NCI-H1694 treated with DMSO at 0.1 percent for 48 hours (cell line): Measurements from ENCODE around the gene SAPCD2.
"Not testable (repeated sequence)": the region's sequence is repeated elsewhere in the genome, so short reads cannot be mapped to it uniquely, and the experiment has no call there.

Source experiments
- DNase-seq: peaks from one replicate; lab custom pipeline; 2025; lab: John Stamatoyannopoulos, UW

The SAPCD2 gene, protein sequence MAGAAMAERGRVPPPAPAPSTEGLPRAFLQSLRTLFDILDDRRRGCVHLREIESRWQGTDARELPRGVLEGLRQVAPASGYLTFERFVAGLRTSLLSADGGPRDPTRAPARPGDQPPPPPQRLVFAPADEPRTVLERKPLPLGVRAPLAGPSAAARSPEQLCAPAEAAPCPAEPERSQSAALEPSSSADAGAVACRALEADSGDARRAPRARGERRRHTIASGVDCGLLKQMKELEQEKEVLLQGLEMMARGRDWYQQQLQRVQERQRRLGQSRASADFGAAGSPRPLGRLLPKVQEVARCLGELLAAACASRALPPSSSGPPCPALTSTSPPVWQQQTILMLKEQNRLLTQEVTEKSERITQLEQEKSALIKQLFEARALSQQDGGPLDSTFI

DNA sequence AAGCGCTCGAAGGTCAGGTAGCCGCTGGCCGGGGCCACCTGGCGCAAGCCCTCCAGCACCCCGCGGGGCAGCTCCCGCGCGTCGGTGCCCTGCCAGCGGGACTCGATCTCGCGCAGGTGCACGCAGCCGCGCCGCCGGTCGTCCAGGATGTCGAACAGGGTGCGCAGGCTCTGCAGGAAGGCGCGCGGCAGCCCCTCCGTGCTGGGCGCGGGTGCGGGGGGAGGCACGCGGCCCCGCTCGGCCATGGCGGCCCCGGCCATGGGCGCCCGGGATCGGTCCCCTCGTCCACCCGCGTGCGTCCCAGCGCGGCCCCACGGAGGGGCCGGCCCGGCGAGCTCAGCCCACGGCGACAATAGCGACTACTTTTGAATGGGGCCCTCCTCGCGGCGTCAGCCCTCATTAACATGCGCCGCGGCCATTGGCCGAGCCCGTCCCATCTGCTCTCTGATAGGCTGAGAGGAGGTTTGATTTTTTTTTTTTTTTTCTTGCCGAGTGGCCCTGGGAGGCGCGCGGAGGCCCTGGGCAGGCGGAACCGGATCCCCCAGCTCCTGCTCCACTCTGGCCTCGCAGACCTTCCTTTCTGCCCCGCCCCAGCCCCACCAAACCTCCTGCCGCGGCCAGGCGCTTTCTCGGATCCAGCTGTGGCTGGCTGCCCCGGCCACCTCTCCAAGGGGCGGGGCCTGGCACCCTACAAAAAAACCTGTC, at the start of gene SAPCD2:
SAPCD2 (minus strand) TSS at position 357 of the 705 bp plus-strand sequence; CDS start at position 260, 97 bp downstream.
- DNase-seq: peak; percentile 69

DNA sequence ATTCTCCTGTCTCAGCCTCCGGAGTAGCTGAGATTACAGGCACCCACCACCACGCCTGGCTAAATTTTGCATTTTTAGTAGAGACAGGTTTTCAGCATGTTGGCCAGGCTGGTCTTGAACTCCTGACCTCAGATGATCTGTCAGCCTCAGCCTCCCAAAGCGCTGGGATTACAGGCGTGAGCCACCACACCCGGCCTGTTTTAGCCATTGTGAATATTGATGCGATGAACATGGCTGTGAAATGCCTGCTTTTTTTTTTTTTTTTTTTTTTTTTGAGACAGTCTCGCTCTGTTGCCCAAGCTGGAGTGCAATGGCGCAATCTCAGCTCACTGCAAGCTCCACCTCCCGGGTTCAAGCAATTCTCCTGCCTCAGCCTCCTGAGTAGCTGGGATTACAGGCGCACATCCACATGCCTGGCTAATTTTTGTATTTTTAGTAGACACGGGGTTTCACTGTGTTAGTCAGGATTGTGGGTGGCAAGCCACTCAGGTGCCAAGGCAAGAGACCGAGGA, 47.8 kb upstream of the SAPCD2 start:
- DNase-seq: not testable (repeated sequence)

DNA sequence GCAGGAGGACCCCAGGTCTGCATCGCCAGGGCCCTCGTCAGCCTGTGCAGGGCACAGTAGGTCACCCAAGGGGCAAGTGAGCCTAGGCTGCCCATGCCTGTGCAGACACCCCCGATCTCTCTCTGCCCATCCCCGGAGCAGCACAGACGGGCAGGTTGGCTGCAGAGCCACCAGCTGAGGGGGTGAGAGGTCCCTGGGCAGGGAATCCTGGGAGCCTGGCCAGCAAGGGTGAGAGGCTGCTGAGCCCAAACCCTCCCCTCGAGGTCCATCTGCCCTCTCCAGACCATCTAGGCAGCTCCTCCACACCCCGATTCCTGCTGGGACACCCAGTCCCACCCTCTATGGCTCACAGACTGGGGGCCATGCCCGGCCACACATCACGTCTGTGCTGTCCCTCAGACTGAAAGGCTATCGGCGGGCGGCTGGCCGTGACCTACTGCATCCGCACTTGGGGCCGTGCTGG, 46.9 kb upstream of the SAPCD2 start:
- DNase-seq: no peak

DNA sequence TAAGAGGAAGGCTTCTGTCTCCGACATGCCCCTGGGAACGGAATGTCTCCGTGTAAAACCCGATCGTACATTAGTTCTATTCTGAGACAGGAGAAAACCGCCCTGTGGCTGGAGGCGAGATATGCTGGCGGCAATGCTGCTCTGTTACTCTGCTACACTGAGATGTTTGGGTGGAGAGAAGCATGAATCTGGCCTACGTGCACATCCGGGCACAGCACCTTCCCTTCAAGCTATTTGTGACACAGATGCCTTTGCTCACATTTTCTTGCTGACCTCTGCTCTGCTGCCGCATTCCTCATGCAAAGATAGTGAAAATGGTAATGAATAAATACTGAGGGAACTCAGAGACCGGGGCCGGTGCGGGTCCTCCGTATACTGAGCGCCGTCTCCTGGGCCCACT, 46.4 kb upstream of the SAPCD2 start:
- no peak for DNase-seq

DNA sequence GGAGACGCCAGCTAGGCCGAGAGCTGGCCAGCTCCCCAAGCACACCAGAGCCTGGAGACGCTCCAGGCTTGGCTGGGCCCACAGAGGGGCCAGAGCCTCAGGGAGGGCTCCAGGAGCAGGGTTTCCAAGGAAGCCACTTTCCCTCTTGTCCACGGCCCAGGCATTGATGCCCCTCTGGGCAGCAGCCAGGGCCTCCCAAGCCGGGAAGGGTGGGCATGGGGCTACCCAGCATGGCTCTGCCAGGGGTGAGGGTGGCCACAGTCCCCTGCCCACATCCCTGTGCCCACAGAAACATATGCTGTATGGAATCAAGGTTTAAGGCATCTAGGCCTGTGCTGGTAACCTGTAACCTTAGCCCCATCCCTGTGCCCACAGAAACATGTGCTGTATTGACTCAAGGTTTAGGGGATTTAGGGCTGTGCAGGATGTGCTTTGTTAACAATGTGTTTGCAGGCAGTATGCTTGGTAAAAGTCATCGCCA, 45.7 kb upstream of the SAPCD2 start:
- no peak for DNase-seq

DNA sequence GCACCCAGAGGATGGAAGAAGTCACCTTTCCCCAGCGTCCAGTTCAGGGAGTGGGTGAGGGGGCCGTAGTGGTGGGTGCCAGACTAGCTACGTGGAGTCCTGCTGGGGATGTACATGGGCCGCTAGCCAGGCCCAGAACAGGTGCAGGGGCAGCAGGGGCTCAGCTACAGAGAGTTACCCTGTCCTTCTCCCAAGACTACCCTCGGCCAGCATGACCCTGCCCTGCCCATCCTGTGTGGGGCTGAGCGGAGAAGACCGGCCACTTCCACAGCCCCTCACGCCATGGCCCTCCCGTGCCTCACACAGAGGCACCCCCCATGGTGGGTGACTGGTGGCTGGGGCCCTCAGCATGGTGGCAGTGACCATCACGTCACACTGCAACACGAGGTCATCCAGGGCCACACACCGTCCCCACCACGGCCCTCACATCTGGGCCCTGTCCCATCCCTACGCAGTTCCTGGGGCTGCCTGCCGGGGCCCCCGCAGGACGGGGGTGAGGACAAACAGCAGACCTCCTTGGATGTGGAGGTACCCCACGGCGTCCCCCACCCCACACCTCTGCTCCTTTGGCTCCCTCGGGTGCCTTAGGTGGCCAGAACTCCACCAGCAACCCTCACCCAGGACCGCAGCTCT, 45.2 kb upstream of the SAPCD2 start:
- DNase-seq: no peak

DNA sequence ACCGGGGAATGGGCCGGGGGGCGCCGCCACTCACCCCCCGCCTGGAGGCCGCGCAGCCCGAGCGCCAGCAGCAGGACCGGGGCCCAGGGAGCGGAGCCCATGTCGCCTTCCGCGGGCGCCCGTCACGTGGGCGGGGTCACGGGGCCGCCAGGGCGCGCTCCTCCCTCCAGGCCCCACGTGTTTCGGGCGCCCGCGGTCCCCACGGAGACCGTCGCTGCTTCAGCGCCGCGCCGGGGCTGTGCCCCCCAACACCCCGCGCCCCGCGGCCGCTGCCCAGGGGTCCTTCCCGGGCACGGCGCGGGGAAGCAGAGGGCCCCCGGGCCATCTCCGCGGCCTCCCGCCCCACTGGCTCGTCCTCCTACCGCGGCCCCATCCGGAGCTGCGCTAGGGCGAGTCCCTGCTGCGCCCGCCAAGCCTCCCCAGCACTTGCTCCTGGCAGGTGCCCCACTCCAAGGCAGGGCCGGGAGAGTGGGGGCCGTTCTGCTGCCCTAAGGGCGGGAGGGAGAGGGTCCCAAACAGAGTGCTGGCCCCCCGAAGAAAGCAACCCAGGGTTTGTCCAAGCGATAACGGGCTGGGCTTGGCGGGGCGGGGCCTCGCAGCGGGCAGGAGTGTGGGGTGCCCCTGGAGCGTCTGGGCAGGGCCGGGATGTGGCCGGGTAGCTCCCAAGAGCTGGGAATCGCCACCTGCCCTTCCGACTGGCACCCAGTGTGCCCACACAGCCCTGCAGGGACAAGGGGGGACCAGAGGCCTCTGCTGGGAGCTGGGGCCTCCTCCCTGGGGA, 44.4 kb upstream of the SAPCD2 start, which contains the start of gene DPP7:
DPP7 (minus strand) TSS at position 121 of the 781 bp plus-strand sequence; CDS start at position 101, 20 bp downstream.
- DNase-seq: peak; percentile 7

DNA sequence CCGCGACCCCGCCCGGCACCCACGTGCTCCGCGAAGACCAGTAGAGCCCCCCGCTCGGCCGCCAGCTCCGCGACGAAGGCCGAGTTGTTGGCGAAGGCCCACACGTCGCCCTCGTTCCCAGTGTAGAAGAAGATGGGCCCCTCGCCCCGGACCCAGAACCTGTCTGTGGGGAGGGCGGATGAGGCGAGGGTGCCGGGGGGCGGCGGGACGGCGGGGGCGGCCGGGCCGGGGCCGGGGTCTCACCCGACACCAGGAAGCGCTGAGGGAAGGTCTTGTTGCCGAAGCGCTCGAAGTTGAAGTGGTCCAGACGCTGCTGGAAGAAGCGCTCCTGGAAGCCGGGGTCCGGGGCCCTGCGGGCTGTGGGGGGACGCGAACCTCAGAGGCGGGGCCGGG, 43.9 kb upstream of the SAPCD2 start:
- no peak for DNase-seq

DNA sequence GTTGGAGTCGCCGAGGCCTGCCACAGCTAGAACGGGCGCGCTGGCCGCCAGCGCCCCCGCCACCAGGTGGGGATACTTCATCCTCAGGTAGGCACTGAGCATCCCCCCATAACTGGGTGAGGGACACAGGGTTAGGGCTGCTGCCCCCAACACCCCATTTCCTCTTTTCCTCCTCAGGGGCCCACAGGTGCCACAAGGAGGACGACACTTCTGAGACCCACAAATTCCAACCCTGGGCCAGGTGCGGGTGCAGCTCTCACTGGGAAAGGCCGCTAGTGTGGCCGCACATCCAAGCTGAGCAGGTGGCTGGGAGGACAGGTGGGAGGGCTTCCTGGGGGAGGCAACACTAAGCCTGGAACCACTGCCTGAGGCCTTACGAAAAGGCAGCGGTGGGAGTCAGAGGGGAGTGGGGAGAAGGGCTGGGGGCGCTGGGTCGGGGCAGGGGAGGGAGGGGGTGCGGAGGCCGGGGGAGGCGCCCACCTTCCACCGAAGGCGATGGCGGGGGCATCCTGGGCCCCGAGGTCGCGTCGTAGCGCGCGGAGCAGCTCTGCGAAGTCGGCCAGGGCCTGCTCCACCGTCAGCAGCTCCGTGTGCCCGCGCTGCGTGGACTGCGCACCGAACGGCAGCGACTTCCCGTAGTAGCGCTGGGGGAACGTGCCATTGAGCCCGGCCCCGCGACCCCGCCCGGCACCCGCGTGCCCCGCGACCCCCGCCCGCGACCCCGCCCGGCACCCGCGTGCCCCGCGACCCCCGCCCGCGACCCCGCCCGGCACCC, 43.2 kb upstream of the SAPCD2 start:
- DNase-seq: no peak

DNA sequence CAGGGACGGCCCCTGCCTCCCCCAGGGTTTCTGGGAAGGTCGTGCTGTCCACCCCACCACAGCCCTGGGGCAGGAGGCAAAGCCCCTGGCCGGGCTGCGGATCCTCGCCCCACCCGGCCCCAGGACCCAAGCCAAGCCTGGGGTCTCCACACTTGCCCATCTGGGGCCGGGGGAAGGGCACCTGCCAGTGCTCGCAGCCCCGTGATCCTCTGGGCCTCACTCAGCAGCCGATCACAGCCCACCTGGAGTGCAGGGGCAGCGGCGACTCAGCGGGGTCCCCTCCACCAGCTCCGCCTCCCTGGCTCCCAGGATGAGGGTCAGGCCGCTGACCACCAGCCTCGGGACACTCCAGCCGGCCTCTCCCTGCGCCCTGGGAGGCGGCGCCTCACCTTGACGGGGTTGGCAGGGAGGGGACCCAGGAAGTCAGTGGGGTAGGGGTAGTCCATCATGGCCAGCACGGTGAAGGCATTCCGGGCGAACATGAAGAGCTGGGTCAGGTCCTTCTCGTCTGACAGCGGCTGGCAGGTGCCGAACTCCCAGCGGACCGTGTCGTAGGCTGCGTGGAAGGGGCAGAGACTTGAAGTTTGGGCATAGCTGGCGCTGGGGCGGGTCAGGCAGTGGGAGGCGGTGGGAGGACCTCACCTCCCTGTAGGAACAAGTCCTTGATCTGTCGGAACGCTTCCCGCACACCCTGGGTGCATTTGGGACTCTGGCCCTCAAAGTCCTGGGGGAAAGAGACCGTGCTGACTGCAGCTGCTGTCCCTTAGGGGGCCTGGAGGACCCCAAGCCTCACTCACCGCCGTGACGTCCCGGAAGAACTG, 42.4 kb upstream of the SAPCD2 start:
- no peak for DNase-seq

DNA sequence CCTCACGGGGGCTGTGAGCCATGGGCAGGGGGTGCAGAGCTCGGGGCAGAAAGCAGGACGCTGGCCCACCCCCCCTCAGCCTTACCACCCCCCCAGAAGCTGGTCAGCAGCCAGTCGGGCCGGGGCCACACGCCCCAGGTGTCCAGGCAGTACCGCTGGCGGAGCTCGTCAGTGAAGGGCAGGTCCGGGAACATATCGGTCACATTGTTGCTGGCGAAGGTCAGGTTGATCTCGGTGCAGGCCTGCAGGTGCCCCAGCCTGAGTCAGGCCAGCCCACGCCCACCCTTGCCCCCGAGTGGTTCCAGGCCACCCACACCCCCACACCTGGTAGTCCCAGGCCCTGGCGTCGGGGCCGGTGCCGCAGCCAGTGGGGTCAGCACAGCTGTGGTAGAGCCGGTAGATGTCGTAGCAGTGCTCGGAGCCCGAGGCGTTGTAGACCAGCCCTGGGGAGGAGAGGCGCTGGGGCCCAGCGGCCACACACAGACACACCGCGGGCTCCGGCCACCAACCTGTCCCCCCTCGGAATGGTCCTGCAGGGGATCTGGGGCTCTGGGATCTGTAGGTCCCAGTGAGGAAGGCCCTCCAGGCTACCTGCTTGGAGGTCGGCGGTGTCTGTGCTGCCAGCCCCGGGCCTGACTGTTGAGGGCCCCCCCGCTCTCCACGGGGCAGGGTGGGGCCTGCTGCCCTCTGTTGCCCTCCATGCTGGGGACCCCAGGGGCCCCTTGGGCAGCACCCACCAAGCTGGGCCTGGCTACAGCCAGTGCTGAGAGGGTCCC, 41.6 kb upstream of the SAPCD2 start:
- DNase-seq: no peak

DNA sequence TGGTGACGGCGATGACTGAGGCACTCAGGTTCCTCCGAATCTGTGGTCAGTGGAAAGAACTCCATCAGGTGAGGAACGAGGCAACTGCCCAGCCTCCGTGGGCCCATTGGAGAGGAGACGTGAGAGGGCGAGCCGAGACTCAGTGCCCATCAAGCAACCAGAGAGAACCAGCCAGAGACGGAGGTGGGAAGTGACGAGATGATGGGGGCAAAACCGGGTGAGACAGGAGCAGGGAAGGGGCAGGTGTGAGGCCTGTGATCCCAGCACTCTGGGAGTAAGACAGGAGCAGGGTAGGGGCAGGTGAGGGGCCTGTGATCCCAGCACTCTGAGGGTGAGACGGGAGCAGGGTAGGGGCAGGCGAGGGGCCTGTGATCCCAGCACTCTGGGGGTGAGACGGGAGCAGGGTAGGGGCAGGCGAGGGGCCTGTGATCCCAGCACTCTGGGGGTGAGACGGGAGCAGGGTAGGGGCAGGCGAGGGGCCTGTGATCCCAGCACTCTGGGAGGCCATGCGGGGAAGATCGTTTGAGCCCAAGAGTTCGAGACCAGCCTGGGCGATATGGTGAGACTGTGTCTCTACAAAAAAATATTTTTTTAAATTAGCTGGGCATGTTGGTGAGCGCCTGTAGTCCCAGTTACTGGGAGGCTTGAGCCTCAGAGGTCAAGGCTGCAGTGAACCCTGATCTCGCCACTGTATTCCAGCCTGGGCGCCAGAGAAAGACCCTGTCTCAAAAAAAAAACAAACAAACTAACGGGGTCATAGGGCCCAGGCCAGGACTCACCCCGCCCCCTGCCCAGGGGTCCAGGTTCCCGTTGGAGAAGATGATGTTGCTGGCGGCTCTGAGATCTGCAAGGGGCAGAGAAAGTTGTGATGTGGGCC, 40.8 kb upstream of the SAPCD2 start:
- DNase-seq: no peak

DNA sequence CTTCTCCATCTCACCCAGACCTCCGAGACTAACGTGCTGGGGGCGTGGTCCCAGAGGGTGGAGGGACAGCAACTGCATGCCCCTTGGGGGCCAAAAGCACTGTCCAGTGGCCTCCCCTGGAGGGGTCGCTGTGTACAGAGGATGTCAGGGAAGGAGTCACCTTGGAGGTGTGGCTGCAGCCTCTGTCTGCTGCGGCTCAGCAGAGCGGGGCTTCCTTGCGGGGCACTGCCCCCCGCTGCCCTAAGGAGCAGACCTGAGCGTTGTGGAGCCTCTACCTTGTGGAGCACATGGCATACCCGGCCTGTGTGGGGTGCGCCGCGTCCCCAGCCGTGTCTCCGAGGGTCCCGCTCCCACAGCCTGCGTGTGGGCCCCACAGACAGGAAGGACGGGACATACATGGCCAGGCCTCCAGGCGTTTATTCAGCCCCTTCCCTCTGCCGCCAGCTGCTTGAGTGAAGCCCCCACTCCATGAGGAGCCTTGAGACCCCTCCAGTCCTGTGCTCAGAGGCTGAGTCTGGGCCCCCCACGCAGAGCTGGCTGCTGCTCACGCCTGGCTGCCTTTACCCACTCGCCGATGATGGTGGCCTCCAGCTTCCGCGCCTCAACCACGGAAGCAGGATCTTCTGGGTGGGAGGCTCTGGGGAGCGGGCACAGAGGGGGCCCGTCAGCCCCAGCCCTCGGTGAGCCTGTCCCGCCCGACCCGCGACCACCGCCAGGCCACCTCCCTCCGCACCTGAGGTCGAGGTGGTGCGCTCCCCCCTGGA, 40.0 kb upstream of the SAPCD2 start:
- DNase-seq: no peak

DNA sequence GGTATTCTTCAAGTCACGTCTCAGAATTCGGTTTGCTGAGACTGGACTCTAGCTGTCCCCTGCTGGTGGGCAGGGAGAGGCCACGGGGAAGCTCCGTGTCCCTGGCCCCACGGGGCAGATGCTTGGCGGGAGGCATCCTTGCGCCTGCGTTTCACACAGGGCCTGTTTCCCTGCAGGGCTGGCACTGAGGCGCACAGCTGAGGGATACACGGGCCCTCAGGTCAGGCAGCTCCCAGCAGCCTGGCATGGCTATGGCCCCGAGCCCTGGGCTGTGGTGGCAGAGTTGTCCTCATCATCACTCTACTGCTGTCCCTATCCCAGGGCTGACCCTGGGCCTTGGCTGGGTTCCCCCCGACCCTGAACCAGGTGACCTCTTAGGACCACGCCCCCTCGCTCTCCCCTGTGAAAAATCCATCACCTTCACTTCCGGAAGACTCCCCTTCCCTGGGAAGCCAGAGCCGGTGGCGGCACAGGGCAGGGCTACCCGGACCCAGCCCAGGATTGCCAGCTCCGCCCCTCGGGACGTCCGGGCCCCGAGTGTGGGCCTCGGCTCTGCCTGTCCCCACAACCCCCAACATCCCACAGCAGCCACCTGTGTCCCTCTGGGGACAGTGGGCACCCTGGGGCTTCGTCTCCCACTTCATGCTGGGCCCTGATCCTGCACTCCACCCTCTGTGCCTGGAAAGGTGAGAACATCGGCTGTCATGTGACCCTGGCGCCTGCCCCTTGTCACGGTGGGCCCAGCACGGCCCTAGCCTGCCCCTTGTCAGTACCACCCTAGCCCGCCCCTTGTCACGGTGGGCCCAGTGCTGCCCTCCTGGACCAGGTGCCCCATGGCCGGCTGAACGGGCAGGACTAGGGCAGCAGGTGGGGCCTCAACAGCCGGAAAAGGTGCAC, 39.1 kb upstream of the SAPCD2 start:
- DNase-seq: no peak

DNA sequence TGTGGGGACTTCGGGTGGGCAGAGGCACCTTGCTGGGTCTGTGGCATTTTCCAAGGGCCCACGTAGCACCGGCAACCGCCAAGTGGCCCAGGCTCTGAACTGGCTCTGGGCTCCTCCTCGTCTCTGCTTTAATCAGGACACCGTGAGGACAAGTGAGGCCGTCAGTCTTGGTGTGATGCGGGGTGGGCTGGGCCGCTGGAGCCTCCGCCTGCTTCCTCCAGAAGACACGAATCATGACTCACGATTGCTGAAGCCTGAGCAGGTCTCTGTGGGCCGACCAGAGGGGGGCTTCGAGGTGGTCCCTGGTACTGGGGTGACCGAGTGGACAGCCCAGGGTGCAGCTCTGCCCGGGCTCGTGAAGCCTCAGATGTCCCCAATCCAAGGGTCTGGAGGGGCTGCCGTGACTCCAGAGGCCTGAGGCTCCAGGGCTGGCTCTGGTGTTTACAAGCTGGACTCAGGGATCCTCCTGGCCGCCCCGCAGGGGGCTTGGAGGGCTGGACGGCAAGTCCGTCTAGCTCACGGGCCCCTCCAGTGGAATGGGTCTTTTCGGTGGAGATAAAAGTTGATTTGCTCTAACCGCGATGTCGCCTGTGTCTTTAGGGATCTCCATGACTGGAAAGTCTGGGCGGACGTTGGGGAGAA, 38.4 kb upstream of the SAPCD2 start:
- no peak for DNase-seq

DNA sequence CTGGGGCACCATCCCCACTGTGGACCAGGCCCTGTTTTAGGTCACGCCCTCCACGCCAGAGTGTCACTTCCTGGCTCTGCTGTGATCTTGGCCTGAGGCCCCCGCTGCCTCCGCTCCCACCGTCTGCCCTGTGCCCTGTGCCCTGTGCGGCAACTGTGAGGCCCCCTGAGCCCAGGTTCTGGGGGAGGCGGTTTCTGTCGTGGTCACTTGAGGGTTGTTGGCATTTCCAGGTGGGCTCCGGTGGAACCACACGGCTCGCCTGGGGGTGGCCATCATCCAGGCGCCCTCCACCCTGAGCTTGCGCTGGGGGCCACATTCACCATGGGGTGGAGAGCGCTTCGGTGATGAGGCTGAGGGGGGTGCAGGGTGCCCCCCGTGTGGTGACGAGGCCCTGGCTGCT, 37.6 kb upstream of the SAPCD2 start:
- DNase-seq: no peak
